Measurements from ENCODE around the gene PGD.
"Not testable (repeated sequence)": the region's sequence is repeated elsewhere in the genome, so short reads cannot be mapped to it uniquely, and the experiment has no call there.

DNA sequence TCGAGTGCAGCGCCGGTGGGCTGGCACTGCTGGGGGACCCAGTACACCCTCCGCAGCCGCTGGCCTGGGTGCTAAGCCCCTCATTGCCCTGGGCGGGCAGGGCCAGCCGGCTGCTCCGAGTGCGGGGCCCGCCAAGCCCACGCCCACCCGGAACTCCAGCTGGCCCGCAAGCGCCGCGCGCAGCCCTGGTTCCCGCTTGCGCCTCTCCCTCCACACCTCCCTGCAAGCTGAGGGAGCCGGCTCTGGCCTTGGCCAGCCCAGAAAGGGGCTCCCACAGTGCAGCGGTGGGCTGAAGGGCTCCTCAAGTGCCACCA lies 27.6 kb downstream of the PGD start:
- TF ChIP-seq, protein P1, sequence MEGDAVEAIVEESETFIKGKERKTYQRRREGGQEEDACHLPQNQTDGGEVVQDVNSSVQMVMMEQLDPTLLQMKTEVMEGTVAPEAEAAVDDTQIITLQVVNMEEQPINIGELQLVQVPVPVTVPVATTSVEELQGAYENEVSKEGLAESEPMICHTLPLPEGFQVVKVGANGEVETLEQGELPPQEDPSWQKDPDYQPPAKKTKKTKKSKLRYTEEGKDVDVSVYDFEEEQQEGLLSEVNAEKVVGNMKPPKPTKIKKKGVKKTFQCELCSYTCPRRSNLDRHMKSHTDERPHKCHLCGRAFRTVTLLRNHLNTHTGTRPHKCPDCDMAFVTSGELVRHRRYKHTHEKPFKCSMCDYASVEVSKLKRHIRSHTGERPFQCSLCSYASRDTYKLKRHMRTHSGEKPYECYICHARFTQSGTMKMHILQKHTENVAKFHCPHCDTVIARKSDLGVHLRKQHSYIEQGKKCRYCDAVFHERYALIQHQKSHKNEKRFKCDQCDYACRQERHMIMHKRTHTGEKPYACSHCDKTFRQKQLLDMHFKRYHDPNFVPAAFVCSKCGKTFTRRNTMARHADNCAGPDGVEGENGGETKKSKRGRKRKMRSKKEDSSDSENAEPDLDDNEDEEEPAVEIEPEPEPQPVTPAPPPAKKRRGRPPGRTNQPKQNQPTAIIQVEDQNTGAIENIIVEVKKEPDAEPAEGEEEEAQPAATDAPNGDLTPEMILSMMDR (conservative IDR thresholded peaks at IDR 0.05; ENCODE audit: low read depth in 2 of 2) = not testable (repeated sequence)
- not testable (repeated sequence) for TF ChIP-seq EZH2 (IDR thresholded peaks at IDR 0.05; ENCODE audit: low read depth, unreplicated experiment); EZH2phosphoT487 (IDR thresholded peaks at IDR 0.05; ENCODE audit: unreplicated experiment); POLR2AphosphoS5 (IDR thresholded peaks at IDR 0.05; ENCODE audit: low read depth); ZNF114 (CRISPR knock-in tag; IDR thresholded peaks at IDR 0.05); STAT1 (IDR thresholded peaks at IDR 0.05; ENCODE audit: unreplicated experiment); CREB1 (CRISPR knock-in tag; IDR thresholded peaks at IDR 0.05; ENCODE audit: low read depth); NANOG (IDR thresholded peaks at IDR 0.05; ENCODE audit: borderline replicate concordance); JUNB (IDR thresholded peaks at IDR 0.05; ENCODE audit: unreplicated experiment); ZNF331 (CRISPR knock-in tag; IDR thresholded peaks at IDR 0.05; ENCODE audit: low read depth)
- TF ChIP-seq, protein P2, sequence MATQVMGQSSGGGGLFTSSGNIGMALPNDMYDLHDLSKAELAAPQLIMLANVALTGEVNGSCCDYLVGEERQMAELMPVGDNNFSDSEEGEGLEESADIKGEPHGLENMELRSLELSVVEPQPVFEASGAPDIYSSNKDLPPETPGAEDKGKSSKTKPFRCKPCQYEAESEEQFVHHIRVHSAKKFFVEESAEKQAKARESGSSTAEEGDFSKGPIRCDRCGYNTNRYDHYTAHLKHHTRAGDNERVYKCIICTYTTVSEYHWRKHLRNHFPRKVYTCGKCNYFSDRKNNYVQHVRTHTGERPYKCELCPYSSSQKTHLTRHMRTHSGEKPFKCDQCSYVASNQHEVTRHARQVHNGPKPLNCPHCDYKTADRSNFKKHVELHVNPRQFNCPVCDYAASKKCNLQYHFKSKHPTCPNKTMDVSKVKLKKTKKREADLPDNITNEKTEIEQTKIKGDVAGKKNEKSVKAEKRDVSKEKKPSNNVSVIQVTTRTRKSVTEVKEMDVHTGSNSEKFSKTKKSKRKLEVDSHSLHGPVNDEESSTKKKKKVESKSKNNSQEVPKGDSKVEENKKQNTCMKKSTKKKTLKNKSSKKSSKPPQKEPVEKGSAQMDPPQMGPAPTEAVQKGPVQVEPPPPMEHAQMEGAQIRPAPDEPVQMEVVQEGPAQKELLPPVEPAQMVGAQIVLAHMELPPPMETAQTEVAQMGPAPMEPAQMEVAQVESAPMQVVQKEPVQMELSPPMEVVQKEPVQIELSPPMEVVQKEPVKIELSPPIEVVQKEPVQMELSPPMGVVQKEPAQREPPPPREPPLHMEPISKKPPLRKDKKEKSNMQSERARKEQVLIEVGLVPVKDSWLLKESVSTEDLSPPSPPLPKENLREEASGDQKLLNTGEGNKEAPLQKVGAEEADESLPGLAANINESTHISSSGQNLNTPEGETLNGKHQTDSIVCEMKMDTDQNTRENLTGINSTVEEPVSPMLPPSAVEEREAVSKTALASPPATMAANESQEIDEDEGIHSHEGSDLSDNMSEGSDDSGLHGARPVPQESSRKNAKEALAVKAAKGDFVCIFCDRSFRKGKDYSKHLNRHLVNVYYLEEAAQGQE (IDR thresholded peaks at IDR 0.05; ENCODE audit: unreplicated experiment) = not testable (repeated sequence)
- TF ChIP-seq, protein P3, sequence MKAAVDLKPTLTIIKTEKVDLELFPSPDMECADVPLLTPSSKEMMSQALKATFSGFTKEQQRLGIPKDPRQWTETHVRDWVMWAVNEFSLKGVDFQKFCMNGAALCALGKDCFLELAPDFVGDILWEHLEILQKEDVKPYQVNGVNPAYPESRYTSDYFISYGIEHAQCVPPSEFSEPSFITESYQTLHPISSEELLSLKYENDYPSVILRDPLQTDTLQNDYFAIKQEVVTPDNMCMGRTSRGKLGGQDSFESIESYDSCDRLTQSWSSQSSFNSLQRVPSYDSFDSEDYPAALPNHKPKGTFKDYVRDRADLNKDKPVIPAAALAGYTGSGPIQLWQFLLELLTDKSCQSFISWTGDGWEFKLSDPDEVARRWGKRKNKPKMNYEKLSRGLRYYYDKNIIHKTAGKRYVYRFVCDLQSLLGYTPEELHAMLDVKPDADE (IDR thresholded peaks at IDR 0.05) = not testable (repeated sequence)
- TF ChIP-seq, protein P4, sequence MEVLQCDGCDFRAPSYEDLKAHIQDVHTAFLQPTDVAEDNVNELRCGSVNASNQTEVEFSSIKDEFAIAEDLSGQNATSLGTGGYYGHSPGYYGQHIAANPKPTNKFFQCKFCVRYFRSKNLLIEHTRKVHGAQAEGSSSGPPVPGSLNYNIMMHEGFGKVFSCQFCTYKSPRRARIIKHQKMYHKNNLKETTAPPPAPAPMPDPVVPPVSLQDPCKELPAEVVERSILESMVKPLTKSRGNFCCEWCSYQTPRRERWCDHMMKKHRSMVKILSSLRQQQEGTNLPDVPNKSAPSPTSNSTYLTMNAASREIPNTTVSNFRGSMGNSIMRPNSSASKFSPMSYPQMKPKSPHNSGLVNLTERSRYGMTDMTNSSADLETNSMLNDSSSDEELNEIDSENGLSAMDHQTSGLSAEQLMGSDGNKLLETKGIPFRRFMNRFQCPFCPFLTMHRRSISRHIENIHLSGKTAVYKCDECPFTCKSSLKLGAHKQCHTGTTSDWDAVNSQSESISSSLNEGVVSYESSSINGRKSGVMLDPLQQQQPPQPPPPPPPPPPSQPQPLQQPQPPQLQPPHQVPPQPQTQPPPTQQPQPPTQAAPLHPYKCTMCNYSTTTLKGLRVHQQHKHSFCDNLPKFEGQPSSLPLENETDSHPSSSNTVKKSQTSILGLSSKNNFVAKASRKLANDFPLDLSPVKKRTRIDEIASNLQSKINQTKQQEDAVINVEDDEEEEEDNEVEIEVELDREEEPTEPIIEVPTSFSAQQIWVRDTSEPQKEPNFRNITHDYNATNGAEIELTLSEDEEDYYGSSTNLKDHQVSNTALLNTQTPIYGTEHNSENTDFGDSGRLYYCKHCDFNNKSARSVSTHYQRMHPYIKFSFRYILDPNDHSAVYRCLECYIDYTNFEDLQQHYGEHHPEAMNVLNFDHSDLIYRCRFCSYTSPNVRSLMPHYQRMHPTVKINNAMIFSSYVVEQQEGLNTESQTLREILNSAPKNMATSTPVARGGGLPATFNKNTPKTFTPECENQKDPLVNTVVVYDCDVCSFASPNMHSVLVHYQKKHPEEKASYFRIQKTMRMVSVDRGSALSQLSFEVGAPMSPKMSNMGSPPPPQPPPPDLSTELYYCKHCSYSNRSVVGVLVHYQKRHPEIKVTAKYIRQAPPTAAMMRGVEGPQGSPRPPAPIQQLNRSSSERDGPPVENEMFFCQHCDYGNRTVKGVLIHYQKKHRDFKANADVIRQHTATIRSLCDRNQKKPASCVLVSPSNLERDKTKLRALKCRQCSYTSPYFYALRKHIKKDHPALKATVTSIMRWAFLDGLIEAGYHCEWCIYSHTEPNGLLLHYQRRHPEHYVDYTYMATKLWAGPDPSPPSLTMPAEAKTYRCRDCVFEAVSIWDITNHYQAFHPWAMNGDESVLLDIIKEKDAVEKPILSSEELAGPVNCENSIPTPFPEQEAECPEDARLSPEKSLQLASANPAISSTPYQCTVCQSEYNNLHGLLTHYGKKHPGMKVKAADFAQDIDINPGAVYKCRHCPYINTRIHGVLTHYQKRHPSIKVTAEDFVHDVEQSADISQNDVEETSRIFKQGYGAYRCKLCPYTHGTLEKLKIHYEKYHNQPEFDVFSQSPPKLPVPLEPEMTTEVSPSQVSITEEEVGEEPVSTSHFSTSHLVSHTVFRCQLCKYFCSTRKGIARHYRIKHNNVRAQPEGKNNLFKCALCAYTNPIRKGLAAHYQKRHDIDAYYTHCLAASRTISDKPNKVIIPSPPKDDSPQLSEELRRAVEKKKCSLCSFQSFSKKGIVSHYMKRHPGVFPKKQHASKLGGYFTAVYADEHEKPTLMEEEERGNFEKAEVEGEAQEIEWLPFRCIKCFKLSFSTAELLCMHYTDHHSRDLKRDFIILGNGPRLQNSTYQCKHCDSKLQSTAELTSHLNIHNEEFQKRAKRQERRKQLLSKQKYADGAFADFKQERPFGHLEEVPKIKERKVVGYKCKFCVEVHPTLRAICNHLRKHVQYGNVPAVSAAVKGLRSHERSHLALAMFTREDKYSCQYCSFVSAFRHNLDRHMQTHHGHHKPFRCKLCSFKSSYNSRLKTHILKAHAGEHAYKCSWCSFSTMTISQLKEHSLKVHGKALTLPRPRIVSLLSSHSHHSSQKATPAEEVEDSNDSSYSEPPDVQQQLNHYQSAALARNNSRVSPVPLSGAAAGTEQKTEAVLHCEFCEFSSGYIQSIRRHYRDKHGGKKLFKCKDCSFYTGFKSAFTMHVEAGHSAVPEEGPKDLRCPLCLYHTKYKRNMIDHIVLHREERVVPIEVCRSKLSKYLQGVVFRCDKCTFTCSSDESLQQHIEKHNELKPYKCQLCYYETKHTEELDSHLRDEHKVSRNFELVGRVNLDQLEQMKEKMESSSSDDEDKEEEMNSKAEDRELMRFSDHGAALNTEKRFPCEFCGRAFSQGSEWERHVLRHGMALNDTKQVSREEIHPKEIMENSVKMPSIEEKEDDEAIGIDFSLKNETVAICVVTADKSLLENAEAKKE (CRISPR knock-in tag; IDR thresholded peaks at IDR 0.05) = not testable (repeated sequence)

Measured in GM23338 (cell line).